ENCODE measurements around the gene LARGE2. TPM values are rescaled to one million over a fixed set of nuclear protein-coding genes. Genes with fewer than 3 reads are reported as not detected.

LARGE2 gene
- total and polyA plus RNA-seq, 10 of the 15 experiments (the other 5 are each of a cell fraction or from before 2014, with no cell fraction given) = 0.03 to 0.41 (median 0.19) TPM; not detected in 6

DNA sequence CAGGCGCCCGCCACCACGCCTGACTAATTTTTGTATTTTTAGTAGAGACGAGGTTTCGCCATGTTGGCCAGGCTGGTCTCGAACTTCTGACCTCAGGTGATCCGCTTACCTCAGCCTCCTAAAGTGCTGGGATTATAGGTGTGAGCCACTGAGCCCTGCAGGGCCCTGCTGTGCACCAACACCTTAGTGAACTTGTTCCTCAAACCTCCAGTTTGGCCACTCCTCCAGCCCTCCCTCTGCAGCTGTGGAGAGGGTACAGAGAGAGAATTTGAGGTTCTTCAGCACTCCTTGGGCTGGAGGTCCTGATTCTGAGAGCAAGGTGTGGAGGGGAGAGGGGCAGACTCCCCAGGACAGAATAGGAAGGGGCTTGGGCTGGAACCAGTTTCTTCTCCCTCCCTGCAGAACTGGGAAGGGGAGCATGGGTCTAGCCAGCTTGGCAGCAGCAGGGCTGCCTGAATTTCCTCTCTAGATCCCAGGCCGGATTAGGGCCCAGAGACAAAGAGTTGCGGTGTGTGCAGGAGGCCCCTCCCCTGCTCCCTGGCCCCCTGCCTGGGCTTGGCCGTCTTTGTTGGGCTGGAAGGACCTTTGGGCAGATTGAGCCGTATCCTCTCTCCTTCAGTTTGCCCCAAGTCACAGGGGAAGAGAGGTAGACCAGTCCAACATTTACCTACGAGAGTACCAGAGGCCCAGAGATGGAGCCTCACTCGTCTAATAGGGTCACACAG, 2.5 kb upstream of the LARGE2 start (continued):
- TF ChIP-seq, protein P1, sequence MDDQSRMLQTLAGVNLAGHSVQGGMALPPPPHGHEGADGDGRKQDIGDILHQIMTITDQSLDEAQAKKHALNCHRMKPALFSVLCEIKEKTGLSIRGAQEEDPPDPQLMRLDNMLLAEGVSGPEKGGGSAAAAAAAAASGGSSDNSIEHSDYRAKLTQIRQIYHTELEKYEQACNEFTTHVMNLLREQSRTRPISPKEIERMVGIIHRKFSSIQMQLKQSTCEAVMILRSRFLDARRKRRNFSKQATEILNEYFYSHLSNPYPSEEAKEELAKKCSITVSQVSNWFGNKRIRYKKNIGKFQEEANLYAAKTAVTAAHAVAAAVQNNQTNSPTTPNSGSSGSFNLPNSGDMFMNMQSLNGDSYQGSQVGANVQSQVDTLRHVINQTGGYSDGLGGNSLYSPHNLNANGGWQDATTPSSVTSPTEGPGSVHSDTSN (IDR thresholded peaks at IDR 0.05; ENCODE audit: insufficient replicate concordance, low read depth, low read length) = no peak
- TF ChIP-seq RUNX3 (IDR thresholded peaks at IDR 0.05; ENCODE audit: low read length) (no peak), CHD4 (IDR thresholded peaks at IDR 0.05) (no peak), ZNF207 (IDR thresholded peaks at IDR 0.05; ENCODE audit: borderline replicate concordance) (no peak)

DNA sequence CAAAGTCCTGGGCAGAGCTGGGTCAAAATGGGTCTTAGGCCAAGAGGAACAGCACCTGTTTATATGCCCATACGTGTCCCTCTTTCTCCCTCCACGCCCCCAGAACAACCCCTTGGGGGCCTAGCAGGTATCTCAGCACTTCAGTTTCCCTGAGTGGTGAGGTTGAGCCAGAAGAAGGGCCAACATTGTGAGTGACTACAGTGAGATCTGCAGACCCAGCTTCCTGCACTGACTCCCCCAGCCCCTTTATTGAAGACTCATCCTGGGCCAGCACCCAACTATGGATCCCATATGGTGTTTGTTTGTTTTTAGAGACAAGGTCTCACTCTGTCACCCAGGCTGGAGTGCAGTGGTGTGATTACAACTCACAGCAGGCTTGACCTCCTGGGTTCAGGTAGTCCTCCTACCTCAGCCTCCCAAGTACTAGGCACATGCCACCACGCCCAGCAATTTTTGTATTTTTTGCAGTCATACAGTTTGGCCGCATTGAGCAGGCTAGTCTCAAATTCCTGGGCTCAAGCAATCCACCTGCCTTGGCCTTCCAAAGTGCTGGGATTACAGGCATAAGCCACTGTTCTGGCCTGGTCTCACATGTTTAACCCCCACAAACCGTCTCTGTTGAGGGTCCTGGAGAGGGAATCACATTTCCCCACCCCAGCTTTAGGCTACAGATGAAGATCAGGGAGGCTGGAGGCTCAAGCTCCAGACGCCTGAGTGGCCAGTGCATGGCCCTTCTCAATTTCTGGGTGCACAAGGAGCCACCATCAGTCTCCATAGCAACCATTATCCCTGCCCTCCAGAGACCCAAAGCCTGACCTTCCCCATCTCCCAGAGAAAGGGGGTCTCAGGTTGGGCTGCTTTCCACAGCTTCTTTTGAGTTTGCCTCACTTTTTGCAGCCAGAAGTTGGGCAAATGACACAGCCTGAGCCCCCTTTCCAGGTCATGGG, 1.7 kb upstream of the LARGE2 start:
- in situ Hi-C loops (cut with MboI) (no loop called here), intact Hi-C loops (cut with micrococcal nuclease; ENCODE audit: unreplicated experiment) (no loop called here)
- TF ChIP-seq YY1 (IDR thresholded peaks at IDR 0.05; ENCODE audit: low read depth, low read length) (no peak), ZZZ3 (IDR thresholded peaks at IDR 0.05; ENCODE audit: control insufficient read depth, insufficient read length, low read depth) (no peak), MEF2B (IDR thresholded peaks at IDR 0.05; ENCODE audit: partially characterized antibody, poor library complexity, severe bottlenecking) (no peak)
- H3K9ac ChIP-seq (ENCODE audit: control insufficient read depth, insufficient read depth, low read length) = no peak overlapping the region
- POLR2A ChIA-PET = no interaction called here
- FAIRE-seq (no peak), DNase-seq (ENCODE audit: low read depth, low spot score) (no peak), ATAC-seq (no peak)
- peaks cover 6 to 18% of the 10 kb centered on the region in 2 experiments; a peak in 3 of 4 replicates for H3K27me3 ChIP-seq (replicated peaks in 1 of 2; ENCODE audit: control insufficient read depth in 2 of 2, insufficient read depth in 2 of 2, low read length in 1 of 2)
- CTCF ChIA-PET = no interaction called here
- no peaks in the 10 kb centered on the region for H4K20me1 ChIP-seq (ENCODE audit: control insufficient read depth, insufficient read depth)
- WGBS (ENCODE audit: insufficient coverage, insufficient replicate concordance, low lambda C conversion rate, missing lambda C conversion rate) = 62% methylated on average over 6 of the region's 6 CpGs
- H3K4me3 ChIP-seq = no peak overlapping the region
- H3K27ac ChIP-seq (ENCODE audit: control insufficient read depth, insufficient read depth) = no peak overlapping the region
- peaks cover 18% of the 10 kb centered on the region for H3K4me1 ChIP-seq (ENCODE audit: control insufficient read depth, insufficient read depth, low read length)
- no TSS peak for BruUV-seq (replicated peaks)
- no peak overlapping the region for H3K4me2 ChIP-seq (ENCODE audit: control insufficient read depth, insufficient read depth)
- no peaks in the 10 kb centered on the region; a peak in 1 of 4 replicates for H3K36me3 ChIP-seq (ENCODE audit: control insufficient read depth in 2 of 2, insufficient read depth in 2 of 2, low read length in 1 of 2)
- SMC1A ChIA-PET (ENCODE audit: uncharacterized antibody, unreplicated experiment) = no interaction called here
- H3K9me3 ChIP-seq (replicated peaks; ENCODE audit: control insufficient read depth, insufficient read depth, low read length) = no peaks in the 10 kb centered on the region; the same call in 2 of the 3 replicates
- H3K79me2 ChIP-seq (ENCODE audit: control insufficient read depth, insufficient read depth, low read length) = peaks cover 16% of the 10 kb centered on the region
- no peak overlapping the region for H2AFZ ChIP-seq (ENCODE audit: control insufficient read depth, low read depth, low read length)
- RAD21 ChIA-PET (ENCODE audit: unreplicated experiment) = no interaction called here

All from GM12878 (cell line).